ENCODE results near the gene FGF3.

Gene FGF3
- total RNA-seq: 0 reads per million in 2 donors

- no peak for DNase-seq
These were observed at the start of gene FGF3 for GRCh38 chr11:69818603-69819441. TSS of gene FGF3 (minus strand) at chr11:69819416. CDS start at chr11:69818933, 483 bp downstream.

DNA sequence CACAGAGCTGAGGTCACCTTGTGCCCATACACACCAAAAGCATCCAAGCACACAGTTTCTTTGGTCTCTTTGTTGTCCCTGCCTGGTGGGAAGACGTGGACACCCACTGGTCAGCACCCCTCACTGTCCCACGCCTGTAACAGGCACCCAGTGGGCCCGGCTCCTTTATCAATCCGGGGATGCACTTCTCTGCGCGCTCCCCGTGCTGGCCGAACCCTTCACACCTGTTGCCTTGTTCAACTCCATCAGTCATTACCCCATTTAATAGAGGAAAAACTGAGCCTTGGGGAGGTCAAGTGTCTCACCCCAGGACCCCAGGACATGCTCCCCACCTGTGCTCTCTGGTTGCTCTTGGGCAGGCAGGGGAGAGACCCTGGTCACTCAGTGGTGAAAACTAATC lies 49.7 kb upstream of the FGF3 start:
- no peak for DNase-seq

- DNase-seq: no peak
These were observed 49.0 kb upstream of the FGF3 start for GRCh38 chr11:69868006-69868810.

GRCh38 chr11:69867076-69868005 lies 48.1 kb upstream of the FGF3 start:
- no peak for DNase-seq

- no peak for DNase-seq
These were observed 47.4 kb upstream of the FGF3 start for GRCh38 chr11:69866648-69867047.

- DNase-seq: no peak
These were observed 46.5 kb upstream of the FGF3 start for GRCh38 chr11:69865707-69866106.

- no peak for DNase-seq
These were observed 45.8 kb upstream of the FGF3 start for GRCh38 chr11:69864686-69865661.

DNA sequence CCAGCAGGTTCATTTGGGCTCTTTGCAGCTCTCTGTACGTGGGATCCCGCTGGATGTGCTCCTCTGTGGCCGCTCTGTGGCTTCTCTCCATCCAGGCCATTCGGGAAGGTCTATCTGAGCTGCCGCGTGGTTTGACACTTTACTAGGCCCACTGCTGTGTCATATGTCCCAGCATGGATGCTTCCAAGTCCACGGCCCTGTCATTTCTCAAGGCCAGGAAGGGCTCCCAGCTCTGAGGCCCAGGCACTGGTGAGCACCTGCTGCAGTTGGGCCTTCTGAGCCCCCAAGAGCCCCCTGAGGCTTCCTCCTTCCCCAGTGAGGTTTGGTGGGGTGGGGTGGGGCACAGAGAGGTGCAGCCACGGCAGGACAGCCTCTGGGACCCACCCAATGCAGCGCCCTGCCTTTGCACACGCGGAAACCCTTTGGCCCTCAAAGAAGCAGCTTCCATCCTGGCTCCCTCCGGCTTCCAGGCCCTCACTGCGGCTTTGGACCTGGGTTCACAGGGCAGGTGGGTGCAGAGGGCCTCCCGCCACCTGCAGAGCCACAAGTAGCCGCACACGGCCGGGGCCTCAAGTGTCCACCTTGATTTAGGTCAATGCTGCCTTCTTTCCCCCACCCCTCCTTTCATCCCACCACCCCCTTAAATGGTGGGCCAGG lies 44.5 kb upstream of the FGF3 start:
- DNase-seq: no peak

DNA sequence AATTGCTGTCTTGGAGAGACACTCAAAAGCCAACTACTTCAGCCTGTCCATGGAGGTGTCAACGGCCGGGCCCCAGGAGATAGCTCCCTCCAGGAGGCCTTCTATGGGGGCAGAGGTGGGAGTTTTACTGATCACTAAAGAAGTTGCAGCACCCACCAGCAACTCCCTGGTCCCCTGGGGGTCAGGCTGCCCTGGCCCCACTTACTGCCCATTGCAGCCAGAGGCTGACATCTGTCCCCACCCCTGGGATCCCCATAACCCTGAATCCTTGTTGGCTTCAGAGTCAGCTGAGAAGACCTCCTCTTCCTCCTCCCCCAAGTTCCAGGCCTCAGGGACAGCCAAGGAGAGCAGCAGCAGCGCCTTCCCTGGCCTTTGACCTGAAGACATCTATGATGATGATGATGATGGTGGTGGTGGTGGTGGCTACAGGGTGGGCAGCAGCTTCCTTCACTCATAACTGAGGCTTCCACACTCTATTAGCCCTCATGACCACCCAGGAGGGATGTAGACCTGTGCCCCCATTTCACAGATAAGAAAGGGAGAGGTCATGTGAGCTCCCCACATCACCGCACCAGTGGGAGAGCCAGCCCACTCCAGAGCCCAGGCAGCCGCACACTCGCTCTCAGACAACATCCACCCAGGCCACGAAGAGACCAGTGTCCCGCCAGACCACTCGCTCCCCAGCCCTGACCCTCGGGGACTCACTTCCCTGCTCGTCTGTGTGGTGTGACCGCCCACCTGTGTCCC lies 43.8 kb upstream of the FGF3 start:
- no peak for DNase-seq

- DNase-seq: no peak
These were observed 43.1 kb upstream of the FGF3 start for GRCh38 chr11:69862331-69862771.

GRCh38 chr11:69861901-69862300 lies 42.7 kb upstream of the FGF3 start:
- no peak for DNase-seq

DNA sequence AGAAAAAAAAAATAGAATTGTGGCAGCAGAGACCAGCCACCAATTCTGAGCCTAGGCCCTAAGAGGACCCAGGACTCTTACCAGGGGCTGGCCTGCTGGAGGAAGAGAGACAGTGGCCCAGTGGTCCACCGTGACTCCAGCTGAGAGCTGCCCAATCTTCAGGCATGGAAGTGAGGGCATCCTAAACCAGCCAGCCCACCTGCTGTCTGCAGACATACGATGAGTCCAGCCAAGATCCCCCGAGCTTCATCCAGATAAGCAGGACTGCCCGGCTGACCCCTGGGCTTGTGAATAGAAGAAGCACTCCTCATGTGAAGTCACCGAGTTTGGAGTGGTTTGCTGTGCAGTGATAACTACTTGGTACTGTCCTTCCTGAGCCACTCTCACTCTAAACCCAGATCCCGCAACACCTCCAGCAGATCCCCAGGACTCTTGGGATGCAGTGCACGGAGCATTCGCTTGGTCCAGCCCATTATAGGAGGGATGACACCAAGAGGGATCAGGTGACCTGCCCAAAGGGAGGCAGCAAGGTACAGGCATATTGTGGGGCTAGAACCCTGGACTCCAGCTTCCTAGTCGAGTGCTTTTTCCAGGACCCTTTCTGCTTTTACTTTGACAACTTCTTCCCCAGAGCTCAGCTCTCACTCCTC lies 41.7 kb upstream of the FGF3 start:
- no peak for DNase-seq

- no peak for DNase-seq
These were observed 41.0 kb upstream of the FGF3 start for GRCh38 chr11:69860244-69860643.

DNA sequence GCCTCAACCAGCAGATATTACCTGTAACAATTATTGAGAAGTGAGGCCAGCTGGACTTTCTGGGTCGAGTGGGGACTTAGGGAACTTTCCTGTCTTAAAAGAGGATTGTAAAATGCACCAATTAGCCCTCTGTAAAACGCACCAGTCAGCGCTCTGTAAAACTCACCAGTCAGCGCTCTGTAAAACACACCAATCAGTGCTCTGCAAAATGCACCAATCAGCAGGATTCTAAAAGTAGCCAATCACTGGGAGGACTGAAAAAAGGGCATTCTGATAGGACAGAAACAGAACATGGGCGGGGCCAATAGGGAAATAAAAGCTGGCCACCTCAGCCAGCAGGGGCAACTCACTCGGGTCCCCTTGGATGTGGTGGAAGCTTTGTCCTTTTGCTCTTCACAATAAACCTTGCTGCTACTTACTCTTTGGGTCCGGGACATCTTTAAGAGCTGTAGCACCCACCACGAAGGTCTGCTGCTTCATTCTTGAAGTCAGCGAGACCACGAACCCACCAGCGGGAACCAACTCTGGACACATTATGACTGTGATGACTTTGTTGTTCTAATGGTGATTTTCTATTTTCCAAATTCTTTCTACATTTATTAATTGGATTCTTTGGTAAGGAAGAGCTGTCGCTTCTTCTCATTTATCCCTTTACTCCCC lies 40.2 kb upstream of the FGF3 start:
- DNase-seq: no peak

- DNase-seq: no peak
These were observed 36.2 kb upstream of the FGF3 start for GRCh38 chr11:69855421-69855820.

GRCh38 chr11:69854713-69855112 lies 35.5 kb upstream of the FGF3 start:
- no peak for DNase-seq

DNA sequence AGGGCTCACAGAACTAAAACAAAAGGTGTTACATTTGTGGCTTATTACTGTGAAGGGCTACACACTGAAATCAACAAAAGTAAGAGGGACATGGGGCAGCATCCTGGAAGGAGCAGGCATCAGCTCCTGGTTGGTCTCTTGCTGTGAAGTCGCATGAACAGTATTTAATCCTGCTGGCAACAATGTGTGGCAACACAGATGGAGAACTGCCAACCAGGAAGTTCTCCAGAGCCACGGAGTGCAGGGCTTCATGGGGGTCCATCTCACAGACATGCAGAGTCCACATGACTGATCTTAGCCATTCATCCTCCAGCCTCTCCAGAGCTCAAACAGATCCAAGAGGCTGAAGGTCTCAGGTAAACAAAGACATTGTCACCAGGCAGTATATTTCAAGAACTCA lies 32.8 kb upstream of the FGF3 start:
- DNase-seq: no peak

DNA sequence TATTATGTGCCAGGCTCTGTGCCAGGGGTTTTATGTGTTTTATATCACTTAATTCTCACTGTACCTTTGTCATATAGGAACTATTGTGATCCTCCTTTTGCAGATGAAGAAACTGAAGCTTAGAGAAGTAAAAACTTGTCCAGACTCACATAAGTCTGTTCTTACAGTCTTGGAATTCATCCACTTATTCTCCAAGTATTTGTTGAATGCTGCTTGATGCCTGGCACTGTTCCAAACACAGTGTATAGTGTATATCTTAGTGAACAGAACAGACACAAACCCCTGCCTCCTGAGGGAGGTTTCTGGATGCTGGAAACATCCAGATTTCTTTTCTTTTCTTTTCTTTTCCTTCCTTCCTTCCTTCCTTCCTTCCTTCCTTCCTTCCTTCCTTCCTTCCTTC lies 29.0 kb upstream of the FGF3 start:
- no peak for DNase-seq

DNA sequence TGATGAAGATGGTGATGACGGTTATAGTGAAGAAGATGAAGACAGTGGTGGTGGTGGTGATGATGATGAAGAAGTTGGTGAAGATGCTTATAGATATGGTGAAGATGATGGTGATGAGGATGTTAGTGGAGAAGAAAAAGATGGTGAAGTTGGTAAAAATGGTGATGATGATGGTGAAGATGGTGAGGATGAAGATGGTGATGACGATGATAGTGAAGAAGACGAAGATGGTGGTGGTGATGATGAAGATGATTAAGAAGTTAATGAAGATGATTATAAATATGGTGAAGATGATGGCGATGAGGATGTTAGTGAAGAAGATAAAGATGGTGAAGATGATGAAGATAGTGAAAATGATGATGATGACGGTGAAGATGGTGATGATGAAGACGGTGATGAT lies 25.2 kb upstream of the FGF3 start:
- no peak for DNase-seq
